HL-60 (cell line): Measurements from ENCODE around the gene ZNF418.

Experiments used
- DNase-seq, 2 experiments: peaks; one replicate each; pipeline ENCODE4 v3.0.0-alpha.2; 2010 to 2020; ENCODE audit warnings: low read depth in 1 of 2, low spot score in 1 of 2
- H3K27ac ChIP-seq: fragments of 250-450 bp; sonication (Bioruptor Pico); replicated peaks from 2 replicates; pipeline ENCODE4 v1.5.1; 2020; ENCODE audit warnings: mild to moderate bottlenecking, moderate library complexity
- H3K27me3 ChIP-seq: fragments of 250-450 bp; sonication (Bioruptor Pico); 2 replicates; pipeline ENCODE4 v1.5.1; 2021; ENCODE audit warnings: mild to moderate bottlenecking, moderate library complexity; ENCODE audit not compliant: insufficient read depth, poor library complexity, severe bottlenecking
- H3K4me3 ChIP-seq: replicated peaks from 2 replicates; pipeline ENCODE4 v1.5.1; 2011; ENCODE audit warnings: mild to moderate bottlenecking, control low read depth, low read length; ENCODE audit not compliant: insufficient read depth
- GABPA ChIP-seq: IDR thresholded peaks from 2 replicates; pipeline ENCODE4 v1.6.1; 2012; ENCODE audit warnings: low read depth
- POLR2AphosphoS5 ChIP-seq: IDR thresholded peaks from 2 replicates; pipeline ENCODE4 v1.6.1; 2012; ENCODE audit warnings: low read depth
- SPI1 ChIP-seq: IDR thresholded peaks from 2 replicates; pipeline ENCODE4 v1.6.1; 2012; ENCODE audit warnings: low read depth, mild to moderate bottlenecking, borderline replicate concordance
- TF ChIP-seq, protein P1 (sequence below): IDR thresholded peaks from one replicate; pipeline ENCODE4 v1.5.1; 2011; ENCODE audit warnings: low read length, control low read depth, inconsistent platforms; ENCODE audit not compliant: insufficient read depth
- TF ChIP-seq, protein P2 (sequence below): IDR thresholded peaks from 2 replicates; pipeline ENCODE4 v1.6.1; 2012; ENCODE audit warnings: low read depth; ENCODE audit not compliant: insufficient replicate concordance

ZNF418 gene

DNA sequence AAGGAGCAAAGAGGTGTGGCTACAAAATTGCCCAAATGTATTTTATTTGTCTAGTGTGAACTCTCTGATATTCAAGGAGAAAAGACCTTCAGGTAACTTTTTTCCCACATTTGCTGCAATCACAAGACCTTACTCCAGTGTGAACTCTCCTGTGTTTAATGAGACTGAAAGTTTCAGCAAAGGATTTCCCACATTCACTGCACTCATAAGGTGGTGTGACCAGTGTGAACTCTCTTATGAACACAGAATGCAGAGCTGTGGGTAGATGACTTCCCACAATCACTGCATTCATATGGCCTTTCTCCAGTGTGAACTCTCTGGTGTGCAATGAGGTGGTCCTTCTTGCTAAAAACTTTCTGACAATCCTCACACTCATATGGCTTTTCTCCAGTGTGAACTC lies 62.8 kb downstream of the ZNF418 start:
- TF ChIP-seq POLR2AphosphoS5 (no peak), SPI1 (no peak), GABPA (no peak)
- TF ChIP-seq, protein P1, sequence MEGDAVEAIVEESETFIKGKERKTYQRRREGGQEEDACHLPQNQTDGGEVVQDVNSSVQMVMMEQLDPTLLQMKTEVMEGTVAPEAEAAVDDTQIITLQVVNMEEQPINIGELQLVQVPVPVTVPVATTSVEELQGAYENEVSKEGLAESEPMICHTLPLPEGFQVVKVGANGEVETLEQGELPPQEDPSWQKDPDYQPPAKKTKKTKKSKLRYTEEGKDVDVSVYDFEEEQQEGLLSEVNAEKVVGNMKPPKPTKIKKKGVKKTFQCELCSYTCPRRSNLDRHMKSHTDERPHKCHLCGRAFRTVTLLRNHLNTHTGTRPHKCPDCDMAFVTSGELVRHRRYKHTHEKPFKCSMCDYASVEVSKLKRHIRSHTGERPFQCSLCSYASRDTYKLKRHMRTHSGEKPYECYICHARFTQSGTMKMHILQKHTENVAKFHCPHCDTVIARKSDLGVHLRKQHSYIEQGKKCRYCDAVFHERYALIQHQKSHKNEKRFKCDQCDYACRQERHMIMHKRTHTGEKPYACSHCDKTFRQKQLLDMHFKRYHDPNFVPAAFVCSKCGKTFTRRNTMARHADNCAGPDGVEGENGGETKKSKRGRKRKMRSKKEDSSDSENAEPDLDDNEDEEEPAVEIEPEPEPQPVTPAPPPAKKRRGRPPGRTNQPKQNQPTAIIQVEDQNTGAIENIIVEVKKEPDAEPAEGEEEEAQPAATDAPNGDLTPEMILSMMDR: no peak
- TF ChIP-seq, protein P2, sequence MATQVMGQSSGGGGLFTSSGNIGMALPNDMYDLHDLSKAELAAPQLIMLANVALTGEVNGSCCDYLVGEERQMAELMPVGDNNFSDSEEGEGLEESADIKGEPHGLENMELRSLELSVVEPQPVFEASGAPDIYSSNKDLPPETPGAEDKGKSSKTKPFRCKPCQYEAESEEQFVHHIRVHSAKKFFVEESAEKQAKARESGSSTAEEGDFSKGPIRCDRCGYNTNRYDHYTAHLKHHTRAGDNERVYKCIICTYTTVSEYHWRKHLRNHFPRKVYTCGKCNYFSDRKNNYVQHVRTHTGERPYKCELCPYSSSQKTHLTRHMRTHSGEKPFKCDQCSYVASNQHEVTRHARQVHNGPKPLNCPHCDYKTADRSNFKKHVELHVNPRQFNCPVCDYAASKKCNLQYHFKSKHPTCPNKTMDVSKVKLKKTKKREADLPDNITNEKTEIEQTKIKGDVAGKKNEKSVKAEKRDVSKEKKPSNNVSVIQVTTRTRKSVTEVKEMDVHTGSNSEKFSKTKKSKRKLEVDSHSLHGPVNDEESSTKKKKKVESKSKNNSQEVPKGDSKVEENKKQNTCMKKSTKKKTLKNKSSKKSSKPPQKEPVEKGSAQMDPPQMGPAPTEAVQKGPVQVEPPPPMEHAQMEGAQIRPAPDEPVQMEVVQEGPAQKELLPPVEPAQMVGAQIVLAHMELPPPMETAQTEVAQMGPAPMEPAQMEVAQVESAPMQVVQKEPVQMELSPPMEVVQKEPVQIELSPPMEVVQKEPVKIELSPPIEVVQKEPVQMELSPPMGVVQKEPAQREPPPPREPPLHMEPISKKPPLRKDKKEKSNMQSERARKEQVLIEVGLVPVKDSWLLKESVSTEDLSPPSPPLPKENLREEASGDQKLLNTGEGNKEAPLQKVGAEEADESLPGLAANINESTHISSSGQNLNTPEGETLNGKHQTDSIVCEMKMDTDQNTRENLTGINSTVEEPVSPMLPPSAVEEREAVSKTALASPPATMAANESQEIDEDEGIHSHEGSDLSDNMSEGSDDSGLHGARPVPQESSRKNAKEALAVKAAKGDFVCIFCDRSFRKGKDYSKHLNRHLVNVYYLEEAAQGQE: no peak
- Histone ChIP-seq H3K27me3 (no peaks in the 10 kb centered on the region), H3K4me3 (no peak overlapping the region), H3K27ac (no peak overlapping the region)
- DNase-seq: no peak
